ENCODE results near the gene PRSS1.

GRCh38 chr7:142796501-142797390 is 47.5 kb downstream of the PRSS1 start:
- no peak for TF ChIP-seq CTCF (IDR thresholded peaks at IDR 0.05; ENCODE audit: low read depth, low read length)
- TF ChIP-seq EZH2phosphoT487 (IDR thresholded peaks at IDR 0.05; ENCODE audit: low read depth) = no peak
